MM.1S (cell line): ENCODE measurements around the gene CST4.

Experiments used
- DNase-seq: peaks from one replicate; pipeline ENCODE4 v3.0.0-alpha.2; 2015
- H2AFZ ChIP-seq: fragments of 300-600 bp; sonication (generic); 2 replicates; pipeline ENCODE4 v1.6.0; 2016; ENCODE audit warnings: antibody characterized with exemption, low read length
- H3F3A ChIP-seq: fragments of 300-600 bp; sonication (generic); 2 replicates; pipeline ENCODE4 v1.6.1; 2016; ENCODE audit warnings: mild to moderate bottlenecking, antibody characterized with exemption, low read length, moderate library complexity, mixed read lengths; ENCODE audit not compliant: insufficient read depth
- H3K27ac ChIP-seq: fragments of 300-600 bp; sonication (generic); 2 replicates; pipeline ENCODE4 v1.5.1; 2016; ENCODE audit warnings: mild to moderate bottlenecking, low read length
- H3K27me3 ChIP-seq: fragments of 300-600 bp; sonication (generic); replicated peaks from 2 replicates; pipeline ENCODE4 v1.6.0; 2016; ENCODE audit warnings: low read length; ENCODE audit not compliant: insufficient read depth
- H3K36me3 ChIP-seq: fragments of 300-600 bp; sonication (generic); replicated peaks from 2 replicates; pipeline ENCODE4 v1.6.1; 2016; ENCODE audit warnings: mild to moderate bottlenecking, low read length, mixed read lengths; ENCODE audit not compliant: insufficient read depth
- H3K4me1 ChIP-seq: fragments of 300-600 bp; sonication (generic); 2 replicates; pipeline ENCODE4 v1.6.1; 2016; ENCODE audit warnings: low read length, mixed read lengths
- H3K4me2 ChIP-seq: fragments of 300-600 bp; sonication (generic); 2 replicates; pipeline ENCODE4 v1.6.0; 2016; ENCODE audit warnings: low read depth, low read length
- H3K4me3 ChIP-seq: fragments of 300-600 bp; sonication (generic); 2 replicates; pipeline ENCODE4 v1.5.1; 2016; ENCODE audit warnings: low read length, mixed read lengths
- H3K79me2 ChIP-seq: fragments of 300-600 bp; sonication (generic); 2 replicates; pipeline ENCODE4 v1.6.1; 2016; ENCODE audit warnings: mixed run types, low read length, mixed read lengths
- H3K9ac ChIP-seq: fragments of 300-600 bp; sonication (generic); 2 replicates; pipeline ENCODE4 v1.6.1; 2016; ENCODE audit warnings: low read length, mixed read lengths
- H3K9me2 ChIP-seq: fragments of 300-600 bp; sonication (generic); replicated peaks from 2 replicates; pipeline ENCODE4 v1.6.1; 2016; ENCODE audit warnings: mild to moderate bottlenecking, low read length, mixed read lengths; ENCODE audit not compliant: insufficient read depth
- H3K9me3 ChIP-seq: fragments of 300-600 bp; sonication (generic); replicated peaks from 2 replicates; pipeline ENCODE4 v1.6.1; 2016; ENCODE audit warnings: mild to moderate bottlenecking, low read length, mixed read lengths; ENCODE audit not compliant: insufficient read depth
- H4K20me1 ChIP-seq: fragments of 300-600 bp; sonication (generic); 2 replicates; pipeline ENCODE4 v1.6.1; 2016; ENCODE audit warnings: mild to moderate bottlenecking, low read length, moderate library complexity, mixed read lengths; ENCODE audit not compliant: insufficient read depth
- EZH2 ChIP-seq: fragments of 300-600 bp; sonication (generic); optimal IDR thresholded peaks from 2 replicates; pipeline ENCODE3; 2017; ENCODE audit warnings: low read depth, mild to moderate bottlenecking, antibody characterized with exemption, low read length, mixed read lengths
- EZH2phosphoT487 ChIP-seq: fragments of 300-600 bp; sonication (generic); IDR thresholded peaks from 2 replicates; pipeline ENCODE4 v1.6.1; 2018; ENCODE audit warnings: antibody characterized with exemption, low read length
- TF ChIP-seq, protein P1 (sequence below): fragments of 300-600 bp; sonication (generic); IDR thresholded peaks from 2 replicates; pipeline ENCODE4 v1.5.1; 2016; ENCODE audit warnings: antibody characterized with exemption, low read length, mixed read lengths

Gene CST4

DNA sequence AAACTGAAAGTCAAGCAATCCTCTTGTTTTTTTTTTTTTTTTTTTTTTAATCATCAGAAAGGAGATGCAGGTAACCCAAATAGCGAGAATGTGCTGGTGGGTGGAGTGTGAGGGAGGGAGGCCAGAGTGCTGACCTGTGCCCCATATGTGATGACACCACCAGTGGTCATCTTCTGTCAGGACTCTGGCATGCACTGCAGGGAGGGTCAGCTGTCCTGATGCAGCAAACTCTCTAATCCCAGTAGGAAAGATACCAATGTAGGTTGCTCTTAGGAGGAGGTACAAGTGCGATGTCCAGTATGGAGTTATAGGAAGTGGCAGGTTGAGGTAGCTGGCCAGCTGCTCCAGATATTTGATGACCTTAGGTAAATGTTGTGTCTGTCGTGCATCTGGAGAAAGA lies 2.8 kb upstream of the CST4 start:
- H3K9me2 ChIP-seq: no peaks in the 10 kb centered on the region
- no peaks in the 10 kb centered on the region for H3K27me3 ChIP-seq
- no peak for TF ChIP-seq EZH2phosphoT487
- no peak overlapping the region for H3K9ac ChIP-seq
- no peaks in the 10 kb centered on the region for H3K36me3 ChIP-seq
- H3K4me3 ChIP-seq: no peak overlapping the region
- H3K4me1 ChIP-seq: no peaks in the 10 kb centered on the region
- H3K27ac ChIP-seq: no peak overlapping the region
- no peak overlapping the region for H3K4me2 ChIP-seq
- no peaks in the 10 kb centered on the region for H4K20me1 ChIP-seq
- no peaks in the 10 kb centered on the region for H3F3A ChIP-seq
- no peak for DNase-seq
- no peaks in the 10 kb centered on the region for H3K79me2 ChIP-seq
- H2AFZ ChIP-seq: no peak overlapping the region
- H3K9me3 ChIP-seq: no peaks in the 10 kb centered on the region

DNA sequence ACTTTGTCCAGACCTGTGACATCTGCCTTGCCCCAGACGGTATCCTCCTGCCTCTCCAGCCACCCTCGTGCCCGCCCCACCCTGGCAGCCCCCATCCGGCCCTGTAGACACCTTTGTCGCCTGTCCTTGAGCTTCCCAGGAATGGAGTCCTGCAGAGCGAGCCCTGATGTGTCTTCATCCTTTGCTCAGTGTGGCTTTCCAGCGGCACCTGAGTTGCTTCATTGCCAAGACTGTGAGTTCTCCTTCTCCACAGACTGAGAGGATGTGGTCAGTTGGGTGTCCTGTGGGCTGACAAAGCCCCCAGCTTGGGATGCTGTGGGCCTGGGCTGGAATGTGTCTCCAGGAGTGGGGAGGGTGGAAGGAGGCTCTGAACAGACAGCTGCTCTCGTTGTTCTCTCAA lies 1.7 kb upstream of the CST4 start:
- Histone ChIP-seq H3K27ac (no peak overlapping the region), H3K4me1 (no peaks in the 10 kb centered on the region), H3K27me3 (no peaks in the 10 kb centered on the region), H3K4me2 (no peak overlapping the region), H3K79me2 (no peaks in the 10 kb centered on the region), H3K9ac (no peak overlapping the region), H3K9me3 (no peaks in the 10 kb centered on the region), H2AFZ (no peak overlapping the region), H4K20me1 (no peaks in the 10 kb centered on the region), H3K4me3 (no peak overlapping the region), H3K9me2 (no peaks in the 10 kb centered on the region), H3F3A (no peaks in the 10 kb centered on the region), H3K36me3 (no peaks in the 10 kb centered on the region)
- DNase-seq: no peak
- TF ChIP-seq, protein P1, sequence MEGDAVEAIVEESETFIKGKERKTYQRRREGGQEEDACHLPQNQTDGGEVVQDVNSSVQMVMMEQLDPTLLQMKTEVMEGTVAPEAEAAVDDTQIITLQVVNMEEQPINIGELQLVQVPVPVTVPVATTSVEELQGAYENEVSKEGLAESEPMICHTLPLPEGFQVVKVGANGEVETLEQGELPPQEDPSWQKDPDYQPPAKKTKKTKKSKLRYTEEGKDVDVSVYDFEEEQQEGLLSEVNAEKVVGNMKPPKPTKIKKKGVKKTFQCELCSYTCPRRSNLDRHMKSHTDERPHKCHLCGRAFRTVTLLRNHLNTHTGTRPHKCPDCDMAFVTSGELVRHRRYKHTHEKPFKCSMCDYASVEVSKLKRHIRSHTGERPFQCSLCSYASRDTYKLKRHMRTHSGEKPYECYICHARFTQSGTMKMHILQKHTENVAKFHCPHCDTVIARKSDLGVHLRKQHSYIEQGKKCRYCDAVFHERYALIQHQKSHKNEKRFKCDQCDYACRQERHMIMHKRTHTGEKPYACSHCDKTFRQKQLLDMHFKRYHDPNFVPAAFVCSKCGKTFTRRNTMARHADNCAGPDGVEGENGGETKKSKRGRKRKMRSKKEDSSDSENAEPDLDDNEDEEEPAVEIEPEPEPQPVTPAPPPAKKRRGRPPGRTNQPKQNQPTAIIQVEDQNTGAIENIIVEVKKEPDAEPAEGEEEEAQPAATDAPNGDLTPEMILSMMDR: no peak
- TF ChIP-seq EZH2phosphoT487 (no peak), EZH2 (no peak)

DNA sequence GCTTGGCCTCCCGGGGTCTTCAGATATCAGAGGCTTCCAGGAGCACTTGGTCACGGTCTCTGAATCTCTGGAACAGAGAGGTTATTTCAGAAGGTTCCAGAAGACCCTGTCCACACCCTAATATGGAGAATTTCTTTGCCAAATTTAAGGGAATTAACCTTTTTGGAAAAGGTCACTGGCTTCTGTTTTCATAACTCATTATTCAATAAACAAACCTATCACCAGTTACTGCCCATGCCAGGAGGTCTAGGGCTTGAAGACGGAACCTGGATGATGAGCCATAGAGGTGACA lies 507 bp upstream of the CST4 start:
- Histone ChIP-seq H3K4me2 (no peak overlapping the region), H3K27me3 (no peaks in the 10 kb centered on the region), H2AFZ (no peak overlapping the region), H3K36me3 (no peaks in the 10 kb centered on the region), H3K27ac (no peak overlapping the region), H3K9ac (no peak overlapping the region), H3K79me2 (no peaks in the 10 kb centered on the region), H3K9me3 (no peaks in the 10 kb centered on the region), H3K4me1 (no peaks in the 10 kb centered on the region), H3K9me2 (no peaks in the 10 kb centered on the region), H3F3A (no peaks in the 10 kb centered on the region), H3K4me3 (no peak overlapping the region), H4K20me1 (no peaks in the 10 kb centered on the region)
- DNase-seq: no peak
- TF ChIP-seq EZH2: no peak
- TF ChIP-seq, protein P1: no peak
- TF ChIP-seq EZH2phosphoT487: no peak

DNA sequence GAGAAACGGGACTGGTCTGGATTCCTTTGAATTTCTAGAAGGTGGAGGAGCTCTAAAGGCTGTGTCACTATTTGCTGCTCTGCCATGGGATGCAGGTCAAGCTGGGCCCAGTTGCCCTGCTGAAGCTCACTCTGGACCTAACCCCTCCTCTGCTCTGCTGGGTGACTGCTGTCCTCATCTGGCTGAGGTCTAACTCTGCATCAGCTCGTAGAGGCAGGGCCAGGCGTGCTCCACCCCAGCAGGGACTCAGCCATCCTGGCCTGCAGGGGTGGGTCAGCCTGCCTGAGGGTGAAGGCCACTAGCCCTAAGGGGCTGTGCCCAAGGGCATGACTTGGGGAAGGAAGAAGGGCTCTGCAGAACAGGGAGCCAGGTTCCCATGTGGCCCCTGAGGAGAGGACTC lies 852 bp downstream of the CST4 start:
- Histone ChIP-seq H2AFZ (no peak overlapping the region), H3K79me2 (no peaks in the 10 kb centered on the region), H3K9ac (no peak overlapping the region), H3F3A (no peaks in the 10 kb centered on the region), H3K27me3 (no peaks in the 10 kb centered on the region), H4K20me1 (no peaks in the 10 kb centered on the region), H3K36me3 (no peaks in the 10 kb centered on the region), H3K9me3 (no peaks in the 10 kb centered on the region), H3K9me2 (no peaks in the 10 kb centered on the region), H3K27ac (no peak overlapping the region), H3K4me1 (no peaks in the 10 kb centered on the region), H3K4me2 (no peak overlapping the region), H3K4me3 (no peak overlapping the region)
- TF ChIP-seq, protein P1: no peak
- TF ChIP-seq EZH2phosphoT487 (no peak), EZH2 (no peak)
- no peak for DNase-seq
